Type B pancreatic cell (in vitro differentiated cells): ENCODE results near the gene ITGA5. TPM values are rescaled to one million over a fixed set of nuclear protein-coding genes. Genes with fewer than 3 reads are reported as not detected.
A peak's percentile ranks its signal among the peaks of the same experiment; 100 is the strongest.

Source experiments
- DNase-seq: peaks from one replicate; pipeline ENCODE4 v3.0.0; 2021; ENCODE audit warnings: mixed read lengths; ENCODE audit not compliant: unreplicated experiment; ENCODE audit errors: extremely low spot score
- H3K27ac Mint-ChIP-seq: 2 replicates; pipeline ENCODE4 v1.8.0; 2021; ENCODE audit warnings: mild to moderate bottlenecking, mixed read lengths
- H3K27me3 Mint-ChIP-seq: 2 replicates; pipeline ENCODE4 v1.8.0; 2021; ENCODE audit warnings: mixed read lengths
- H3K36me3 Mint-ChIP-seq: 2 replicates; pipeline ENCODE4 v1.8.0; 2021; ENCODE audit warnings: mixed read lengths
- H3K4me1 Mint-ChIP-seq: one replicate; pipeline ENCODE4 v1.8.0; 2021; ENCODE audit warnings: mixed read lengths; ENCODE audit not compliant: unreplicated experiment
- H3K4me3 Mint-ChIP-seq: 2 replicates; pipeline ENCODE4 v1.8.0; 2021; ENCODE audit warnings: mild to moderate bottlenecking, mixed read lengths
- H3K9me3 Mint-ChIP-seq: 2 replicates; pipeline ENCODE4 v1.8.0; 2021; ENCODE audit warnings: mixed read lengths
- total RNA-seq: library from RNA; stranded (reverse); gene quantifications from 2 replicates; pipeline ENCODE4 v1.2.1, GENCODE V29; 2021; ENCODE audit warnings: low replicate concordance
- TF ChIP-seq, protein P1 (sequence below): fragments of 200-600 bp; sonication (generic); conservative IDR thresholded peaks from 2 replicates; pipeline ENCODE4 v1.5.0; 2021; ENCODE audit warnings: antibody characterized with exemption, mild to moderate bottlenecking

ITGA5 gene
- total RNA-seq, 1 donor from 2014 or later: 25.9 TPM

- no peak for DNase-seq
- H3K36me3 Mint-ChIP-seq: peaks cover 4% of the 10 kb centered on the region
- H3K9me3 Mint-ChIP-seq: no peaks in the 10 kb centered on the region
- H3K27me3 Mint-ChIP-seq: no peaks in the 10 kb centered on the region
- peaks cover 56% of the 10 kb centered on the region for H3K4me1 Mint-ChIP-seq
- TF ChIP-seq, protein P1, sequence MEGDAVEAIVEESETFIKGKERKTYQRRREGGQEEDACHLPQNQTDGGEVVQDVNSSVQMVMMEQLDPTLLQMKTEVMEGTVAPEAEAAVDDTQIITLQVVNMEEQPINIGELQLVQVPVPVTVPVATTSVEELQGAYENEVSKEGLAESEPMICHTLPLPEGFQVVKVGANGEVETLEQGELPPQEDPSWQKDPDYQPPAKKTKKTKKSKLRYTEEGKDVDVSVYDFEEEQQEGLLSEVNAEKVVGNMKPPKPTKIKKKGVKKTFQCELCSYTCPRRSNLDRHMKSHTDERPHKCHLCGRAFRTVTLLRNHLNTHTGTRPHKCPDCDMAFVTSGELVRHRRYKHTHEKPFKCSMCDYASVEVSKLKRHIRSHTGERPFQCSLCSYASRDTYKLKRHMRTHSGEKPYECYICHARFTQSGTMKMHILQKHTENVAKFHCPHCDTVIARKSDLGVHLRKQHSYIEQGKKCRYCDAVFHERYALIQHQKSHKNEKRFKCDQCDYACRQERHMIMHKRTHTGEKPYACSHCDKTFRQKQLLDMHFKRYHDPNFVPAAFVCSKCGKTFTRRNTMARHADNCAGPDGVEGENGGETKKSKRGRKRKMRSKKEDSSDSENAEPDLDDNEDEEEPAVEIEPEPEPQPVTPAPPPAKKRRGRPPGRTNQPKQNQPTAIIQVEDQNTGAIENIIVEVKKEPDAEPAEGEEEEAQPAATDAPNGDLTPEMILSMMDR: no peak
- H3K27ac Mint-ChIP-seq: peak overlapping the region; percentile 94
- H3K4me3 Mint-ChIP-seq: peak overlapping the region; percentile 51
These were observed 32.0 kb downstream of the ITGA5 start for GRCh38 chr12:54387114-54387467.

GRCh38 chr12:54386403-54387113 lies 32.5 kb downstream of the ITGA5 start:
- Mint-ChIP-seq H3K27me3 (no peaks in the 10 kb centered on the region), H3K27ac (peak overlapping the region; percentile 94), H3K4me3 (peak overlapping the region; percentile 51), H3K4me1 (peaks cover 53% of the 10 kb centered on the region), H3K36me3 (peaks cover 4% of the 10 kb centered on the region), H3K9me3 (no peaks in the 10 kb centered on the region)
- no peak for DNase-seq
- TF ChIP-seq, protein P1: no peak

GRCh38 chr12:54385251-54385914 lies 33.7 kb downstream of the ITGA5 start:
- Mint-ChIP-seq H3K4me1 (peaks cover 54% of the 10 kb centered on the region), H3K4me3 (no peak overlapping the region), H3K27me3 (no peaks in the 10 kb centered on the region), H3K27ac (no peak overlapping the region), H3K36me3 (peaks cover 4% of the 10 kb centered on the region), H3K9me3 (no peaks in the 10 kb centered on the region)
- DNase-seq: no peak
- TF ChIP-seq, protein P1: no peak

DNA sequence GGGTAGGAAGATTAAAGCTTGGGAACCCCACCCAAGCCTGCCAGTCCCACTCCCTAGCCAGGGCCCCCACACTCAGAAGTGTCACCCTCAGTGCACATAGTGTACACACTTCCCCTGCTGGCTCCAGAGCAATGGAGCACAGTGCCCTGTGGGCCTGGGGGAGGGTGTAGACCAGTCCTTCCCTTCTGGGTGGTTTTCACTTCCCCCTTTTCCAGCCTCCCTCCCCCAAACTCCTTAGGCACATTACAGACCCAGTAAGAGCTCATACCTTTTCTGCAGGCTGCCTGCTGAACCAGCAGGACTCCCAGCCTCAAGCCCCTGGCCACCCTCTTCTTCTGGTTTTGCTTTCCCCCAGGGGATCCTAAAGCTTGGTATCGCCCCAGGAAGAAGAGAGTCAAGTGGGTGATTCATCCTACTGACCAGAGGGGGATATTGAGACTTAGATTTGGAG lies 34.5 kb downstream of the ITGA5 start, which contains the start of gene ZNF385A:
ZNF385A (minus strand) TSS at position 143 of the 451 bp plus-strand sequence. CDS start 219 bp downstream, outside the sequence.
- Mint-ChIP-seq H3K27me3 (no peaks in the 10 kb centered on the region), H3K4me3 (peak within 1 kb of the TSS; percentile 49), H3K36me3 (peaks cover 8% of the 10 kb centered on the region), H3K4me1 (peaks cover 51% of the 10 kb centered on the region), H3K27ac (peak within 1 kb of the TSS; percentile 35), H3K9me3 (no peaks in the 10 kb centered on the region)
- no peak for DNase-seq
- TF ChIP-seq, protein P1: no peak

DNA sequence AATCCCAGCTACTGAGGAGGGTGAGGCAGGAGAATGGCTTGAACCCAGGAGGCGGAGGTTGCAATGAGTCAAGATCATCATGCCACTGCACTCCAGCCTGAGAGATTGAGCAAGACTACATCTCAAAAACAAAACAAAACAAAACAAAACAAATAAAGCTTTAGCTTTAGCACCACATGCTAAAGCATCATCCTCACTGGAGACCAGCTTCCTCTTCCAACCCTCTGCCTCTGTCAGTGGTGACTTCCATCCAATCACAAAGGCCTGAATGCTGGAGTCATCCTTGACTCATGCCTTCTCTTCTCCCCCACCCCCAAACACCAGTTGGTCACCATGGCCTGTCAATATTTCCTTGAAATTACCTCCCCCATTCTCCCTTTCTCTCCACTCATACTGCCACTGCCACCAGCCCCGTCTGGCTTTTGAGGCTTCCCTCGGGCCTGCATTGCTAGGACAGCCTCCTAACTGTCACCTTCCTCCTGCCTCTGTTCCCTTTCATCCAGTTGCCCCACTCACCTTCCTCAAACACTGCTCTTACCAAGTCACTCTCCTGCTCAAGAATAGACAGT lies 35.9 kb downstream of the ITGA5 start:
- H3K36me3 Mint-ChIP-seq: peaks cover 8% of the 10 kb centered on the region
- no peak overlapping the region for H3K4me3 Mint-ChIP-seq
- DNase-seq: no peak
- TF ChIP-seq, protein P1: no peak
- peak overlapping the region; percentile 66 for H3K27ac Mint-ChIP-seq
- no peaks in the 10 kb centered on the region for H3K27me3 Mint-ChIP-seq
- H3K9me3 Mint-ChIP-seq: no peaks in the 10 kb centered on the region
- peaks cover 45% of the 10 kb centered on the region for H3K4me1 Mint-ChIP-seq
